GM18511 (cell line): ENCODE results near the gene GRM2.

ENCODE experiments used
- ATAC-seq: cut with Tn5 transposase; IDR thresholded peaks from one replicate; pipeline ENCODE4 v1.9.1; 2021; ENCODE audit warnings: mild to moderate bottlenecking, moderate library complexity; ENCODE audit not compliant: unreplicated experiment

The GRM2 gene

DNA sequence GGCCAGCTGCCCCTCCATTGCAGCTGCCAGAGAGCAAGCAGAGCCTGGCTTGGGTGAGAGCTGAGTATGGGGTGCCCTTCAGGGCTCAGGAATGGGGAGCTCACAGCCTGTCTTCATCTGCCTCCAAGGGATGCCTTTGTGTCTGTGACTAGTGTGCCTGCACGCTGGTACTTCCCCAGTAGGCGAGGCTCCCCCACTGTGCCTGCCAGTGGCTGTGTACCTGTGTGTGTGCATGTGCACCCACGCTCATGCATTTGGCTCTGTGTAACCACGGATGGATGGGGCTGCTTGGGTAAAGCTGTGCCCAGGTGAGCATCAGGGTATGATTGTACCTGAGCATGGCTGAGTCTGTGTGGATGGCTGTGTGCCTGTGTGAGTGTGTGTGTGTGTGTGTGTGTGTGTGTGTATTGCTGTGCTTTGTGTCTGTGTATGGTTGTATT lies 2.3 kb upstream of the GRM2 start:
- ATAC-seq: no peak

DNA sequence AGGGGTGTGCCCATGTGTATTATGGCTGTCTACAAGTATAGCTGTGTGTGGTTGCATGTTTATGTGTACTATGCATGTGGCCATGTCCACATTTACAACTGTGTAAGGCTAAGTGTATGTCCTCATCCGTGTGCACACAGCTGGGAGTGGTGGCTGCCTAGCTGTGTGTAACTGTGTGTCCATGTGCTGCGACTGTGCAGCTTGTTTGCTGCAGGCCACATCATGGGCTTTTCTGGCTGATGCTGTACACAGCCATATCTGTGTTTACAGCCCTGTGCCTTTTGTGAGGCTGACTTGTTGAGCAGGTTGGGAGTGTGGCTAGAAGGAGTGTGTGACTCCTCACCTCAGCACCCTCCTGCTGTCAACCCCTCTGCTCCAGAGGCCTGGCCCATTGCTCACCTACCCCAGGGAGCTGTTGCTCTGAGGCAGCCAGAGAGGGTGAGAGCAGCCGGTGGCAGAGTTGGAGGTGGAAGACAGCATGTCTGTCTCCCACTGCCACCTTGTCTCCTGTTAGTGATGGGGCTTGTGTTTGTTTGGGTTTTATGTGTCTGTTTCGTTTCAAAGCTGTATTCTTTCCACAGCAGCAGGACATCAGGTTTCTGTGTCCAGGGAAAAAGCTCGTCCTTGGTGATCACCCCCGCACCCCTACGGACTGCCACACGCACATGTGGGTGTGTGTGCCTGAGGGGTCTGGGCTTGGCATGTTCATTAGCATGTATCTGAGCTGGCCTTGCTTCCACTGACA lies 1.4 kb upstream of the GRM2 start:
- ATAC-seq: no peak

DNA sequence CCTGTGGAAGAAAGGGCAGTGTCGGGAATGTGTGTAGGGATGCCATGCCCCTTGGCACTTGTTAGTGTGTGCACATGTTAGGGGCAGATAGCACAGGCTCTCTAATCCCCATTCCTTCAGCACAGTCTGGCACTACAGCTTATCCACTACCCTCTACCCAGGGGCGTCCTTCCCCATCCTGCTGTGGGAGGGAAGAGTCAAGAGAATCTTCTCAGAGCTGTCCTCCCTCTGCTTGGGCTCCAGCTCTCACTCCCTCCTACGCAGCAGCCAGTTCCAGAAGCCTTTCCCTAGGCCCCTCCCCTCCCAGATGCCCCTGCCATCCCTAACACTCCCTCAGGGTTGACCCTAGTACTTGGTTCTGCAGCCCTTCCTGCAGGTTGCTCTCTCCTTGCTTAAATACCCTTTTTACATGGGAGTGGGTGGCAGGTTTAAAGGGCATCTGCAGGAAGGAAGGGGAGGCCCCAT lies 815 bp upstream of the GRM2 start:
- no peak for ATAC-seq

DNA sequence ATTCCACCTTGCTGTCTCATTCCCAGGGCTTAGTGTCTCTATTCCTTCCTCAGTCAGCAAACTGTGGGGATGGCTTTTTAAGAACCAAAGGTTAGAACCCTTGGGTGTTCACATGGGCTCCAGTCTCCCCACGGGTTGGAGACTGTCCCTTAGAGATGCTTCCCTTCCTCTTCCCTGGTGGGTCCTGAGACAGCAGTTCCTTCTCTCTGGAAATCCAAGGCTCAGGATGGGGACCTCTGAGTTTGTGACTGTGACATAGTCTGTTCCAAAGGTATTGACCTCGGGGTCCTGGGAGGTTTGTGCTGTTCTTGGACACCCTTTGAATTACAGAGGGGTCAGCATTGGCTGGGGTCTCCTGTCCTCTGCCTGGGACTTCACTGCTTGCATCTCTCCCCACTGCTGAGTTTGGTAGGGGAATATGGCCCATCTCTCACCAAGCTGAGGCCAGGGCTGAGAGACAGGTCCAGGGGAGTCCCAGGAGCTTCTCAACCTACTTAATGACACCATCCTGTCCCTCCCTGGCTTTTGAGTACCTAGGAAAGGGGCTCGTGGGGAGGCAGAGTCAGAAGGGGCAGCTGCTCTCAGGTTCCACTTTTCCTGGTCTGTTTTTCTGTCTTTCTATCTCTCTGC lies 1.5 kb downstream of the GRM2 start:
- ATAC-seq: no peak

DNA sequence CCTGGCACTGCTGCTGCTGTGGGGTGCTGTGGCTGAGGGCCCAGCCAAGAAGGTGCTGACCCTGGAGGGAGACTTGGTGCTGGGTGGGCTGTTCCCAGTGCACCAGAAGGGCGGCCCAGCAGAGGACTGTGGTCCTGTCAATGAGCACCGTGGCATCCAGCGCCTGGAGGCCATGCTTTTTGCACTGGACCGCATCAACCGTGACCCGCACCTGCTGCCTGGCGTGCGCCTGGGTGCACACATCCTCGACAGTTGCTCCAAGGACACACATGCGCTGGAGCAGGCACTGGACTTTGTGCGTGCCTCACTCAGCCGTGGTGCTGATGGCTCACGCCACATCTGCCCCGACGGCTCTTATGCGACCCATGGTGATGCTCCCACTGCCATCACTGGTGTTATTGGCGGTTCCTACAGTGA lies 2.1 kb downstream of the GRM2 start:
- ATAC-seq: no peak

DNA sequence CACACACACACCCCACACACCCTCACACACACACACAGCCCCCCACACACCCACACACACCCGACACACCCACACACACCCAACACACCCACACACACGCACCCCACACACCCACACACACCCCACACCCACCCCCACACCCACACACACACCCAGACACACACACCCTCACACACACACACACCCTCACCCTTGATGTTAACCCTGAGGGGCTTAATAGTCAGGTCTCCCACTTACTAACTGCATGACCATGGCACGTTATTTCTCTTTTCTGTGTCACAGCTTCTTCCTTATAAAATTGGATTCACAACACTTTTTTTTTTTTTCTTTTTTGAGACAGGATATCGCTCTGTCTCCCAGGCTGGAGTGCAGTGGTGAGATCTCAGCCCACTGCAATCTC lies 2.8 kb downstream of the GRM2 start:
- ATAC-seq: no peak

DNA sequence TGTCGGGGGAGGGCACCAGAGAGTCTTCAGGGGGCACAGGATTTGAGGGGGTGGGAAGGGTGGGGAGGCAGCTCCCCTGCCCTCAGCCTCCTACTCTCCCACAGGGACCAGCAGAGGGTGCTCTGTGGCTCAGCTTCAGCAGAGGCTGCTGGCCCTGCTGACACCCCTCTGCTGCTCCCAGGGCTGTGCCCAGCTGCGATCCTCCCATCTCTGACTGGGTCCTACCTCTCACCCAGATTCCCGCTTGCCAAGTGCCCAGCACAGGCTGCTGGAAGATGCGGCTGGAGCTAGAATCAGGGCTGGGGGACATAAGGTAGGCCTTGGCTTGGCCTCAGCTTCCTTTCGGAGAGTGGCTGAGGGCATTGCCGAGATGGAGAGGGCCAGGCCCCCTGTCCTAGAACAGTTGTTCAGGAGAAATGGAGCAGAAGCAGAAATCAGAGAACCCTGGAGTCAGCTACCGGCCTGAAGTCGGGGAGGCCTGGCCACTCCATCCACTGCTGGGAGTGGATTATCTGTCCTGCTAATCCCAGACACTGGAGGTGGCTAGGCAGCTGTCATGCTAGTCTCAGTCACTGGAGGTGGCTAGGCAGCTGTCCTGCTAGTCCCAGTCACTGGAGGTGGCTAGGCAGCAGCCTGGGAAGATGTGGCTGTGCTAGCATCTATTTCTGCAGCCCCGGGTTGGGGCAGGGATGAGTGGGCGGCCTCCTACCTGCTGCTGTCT lies 3.9 kb downstream of the GRM2 start:
- ATAC-seq: no peak

DNA sequence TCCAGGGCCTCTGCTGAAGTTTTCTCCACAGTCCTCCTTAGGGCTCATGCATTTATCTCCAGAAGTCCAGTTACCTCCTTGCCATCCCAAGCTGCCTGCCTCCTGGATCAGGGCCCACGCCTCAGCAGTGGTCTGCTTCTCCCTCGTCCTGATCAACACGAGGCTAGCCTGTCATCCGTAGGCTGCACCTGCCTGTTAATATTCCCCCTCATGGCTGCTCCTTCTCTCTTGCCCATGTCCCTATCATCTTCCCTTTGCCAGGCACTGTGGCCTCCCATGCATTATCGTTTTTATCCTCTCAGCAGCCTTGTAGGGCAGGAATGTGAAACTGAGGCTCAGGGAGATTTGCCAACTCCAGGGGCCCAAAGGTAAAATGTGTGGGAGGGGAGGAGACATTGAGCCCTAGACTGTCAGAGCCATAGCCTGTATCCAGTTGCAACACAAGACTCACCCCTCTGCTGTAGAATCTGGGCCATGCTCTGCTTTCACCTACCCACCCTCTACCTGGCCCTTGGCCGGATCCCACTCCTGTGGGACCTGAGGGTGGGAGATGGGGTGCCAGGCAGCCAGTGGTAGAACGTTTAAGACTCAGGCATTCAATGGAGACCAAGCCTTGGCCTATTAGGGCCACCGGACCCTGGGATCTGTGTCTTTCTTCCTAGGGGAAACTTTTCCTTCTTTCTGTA lies 4.6 kb downstream of the GRM2 start:
- no peak for ATAC-seq

DNA sequence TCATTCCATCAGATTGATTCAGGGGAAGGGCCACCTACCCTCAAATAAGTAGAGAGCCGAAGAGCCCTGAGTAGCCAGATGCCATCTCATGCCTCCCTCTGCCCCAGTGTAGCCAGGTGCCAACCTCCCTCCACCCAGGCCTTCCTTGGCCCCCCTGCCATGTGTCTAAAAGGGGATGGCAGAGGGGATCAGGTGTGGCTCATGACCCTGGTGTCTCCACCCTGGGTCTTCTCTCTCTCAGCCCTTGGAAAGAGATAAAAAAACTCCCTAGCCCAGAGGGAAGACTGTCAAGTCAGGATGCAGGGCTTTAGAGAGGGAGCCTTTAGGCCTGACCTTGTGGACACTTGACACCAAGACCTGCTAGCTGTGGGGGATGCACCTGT lies 5.2 kb downstream of the GRM2 start:
- no peak for ATAC-seq

DNA sequence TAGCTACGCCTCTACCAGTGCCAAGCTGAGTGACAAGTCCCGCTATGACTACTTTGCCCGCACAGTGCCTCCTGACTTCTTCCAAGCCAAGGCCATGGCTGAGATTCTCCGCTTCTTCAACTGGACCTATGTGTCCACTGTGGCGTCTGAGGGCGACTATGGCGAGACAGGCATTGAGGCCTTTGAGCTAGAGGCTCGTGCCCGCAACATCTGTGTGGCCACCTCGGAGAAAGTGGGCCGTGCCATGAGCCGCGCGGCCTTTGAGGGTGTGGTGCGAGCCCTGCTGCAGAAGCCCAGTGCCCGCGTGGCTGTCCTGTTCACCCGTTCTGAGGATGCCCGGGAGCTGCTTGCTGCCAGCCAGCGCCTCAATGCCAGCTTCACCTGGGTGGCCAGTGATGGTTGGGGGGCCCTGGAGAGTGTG lies 5.7 kb downstream of the GRM2 start:
- ATAC-seq: no peak

DNA sequence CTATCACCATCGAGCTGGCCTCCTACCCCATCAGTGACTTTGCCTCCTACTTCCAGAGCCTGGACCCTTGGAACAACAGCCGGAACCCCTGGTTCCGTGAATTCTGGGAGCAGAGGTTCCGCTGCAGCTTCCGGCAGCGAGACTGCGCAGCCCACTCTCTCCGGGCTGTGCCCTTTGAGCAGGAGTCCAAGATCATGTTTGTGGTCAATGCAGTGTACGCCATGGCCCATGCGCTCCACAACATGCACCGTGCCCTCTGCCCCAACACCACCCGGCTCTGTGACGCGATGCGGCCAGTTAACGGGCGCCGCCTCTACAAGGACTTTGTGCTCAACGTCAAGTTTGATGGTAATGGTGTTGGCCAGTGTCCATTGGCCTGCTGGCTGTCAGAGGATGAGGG lies 6.1 kb downstream of the GRM2 start:
- no peak for ATAC-seq

DNA sequence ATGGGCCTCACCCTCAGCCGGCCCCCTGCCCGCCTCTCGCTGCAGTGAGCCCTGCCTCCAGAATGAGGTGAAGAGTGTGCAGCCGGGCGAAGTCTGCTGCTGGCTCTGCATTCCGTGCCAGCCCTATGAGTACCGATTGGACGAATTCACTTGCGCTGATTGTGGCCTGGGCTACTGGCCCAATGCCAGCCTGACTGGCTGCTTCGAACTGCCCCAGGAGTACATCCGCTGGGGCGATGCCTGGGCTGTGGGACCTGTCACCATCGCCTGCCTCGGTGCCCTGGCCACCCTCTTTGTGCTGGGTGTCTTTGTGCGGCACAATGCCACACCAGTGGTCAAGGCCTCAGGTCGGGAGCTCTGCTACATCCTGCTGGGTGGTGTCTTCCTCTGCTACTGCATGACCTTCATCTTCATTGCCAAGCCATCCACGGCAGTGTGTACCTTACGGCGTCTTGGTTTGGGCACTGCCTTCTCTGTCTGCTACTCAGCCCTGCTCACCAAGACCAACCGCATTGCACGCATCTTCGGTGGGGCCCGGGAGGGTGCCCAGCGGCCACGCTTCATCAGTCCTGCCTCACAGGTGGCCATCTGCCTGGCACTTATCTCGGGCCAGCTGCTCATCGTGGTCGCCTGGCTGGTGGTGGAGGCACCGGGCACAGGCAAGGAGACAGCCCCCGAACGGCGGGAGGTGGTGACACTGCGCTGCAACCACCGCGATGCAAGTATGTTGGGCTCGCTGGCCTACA lies 8.5 kb downstream of the GRM2 start:
- no peak for ATAC-seq

DNA sequence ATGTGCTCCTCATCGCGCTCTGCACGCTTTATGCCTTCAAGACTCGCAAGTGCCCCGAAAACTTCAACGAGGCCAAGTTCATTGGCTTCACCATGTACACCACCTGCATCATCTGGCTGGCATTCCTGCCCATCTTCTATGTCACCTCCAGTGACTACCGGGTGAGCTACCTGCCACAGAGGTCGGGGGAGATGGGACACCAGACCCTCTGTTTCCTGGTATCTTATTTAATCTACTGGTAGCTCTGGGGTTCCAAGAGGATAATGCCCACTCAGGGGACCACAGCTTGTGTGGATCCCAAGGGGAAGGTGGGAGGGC lies 9.1 kb downstream of the GRM2 start:
- no peak for ATAC-seq

DNA sequence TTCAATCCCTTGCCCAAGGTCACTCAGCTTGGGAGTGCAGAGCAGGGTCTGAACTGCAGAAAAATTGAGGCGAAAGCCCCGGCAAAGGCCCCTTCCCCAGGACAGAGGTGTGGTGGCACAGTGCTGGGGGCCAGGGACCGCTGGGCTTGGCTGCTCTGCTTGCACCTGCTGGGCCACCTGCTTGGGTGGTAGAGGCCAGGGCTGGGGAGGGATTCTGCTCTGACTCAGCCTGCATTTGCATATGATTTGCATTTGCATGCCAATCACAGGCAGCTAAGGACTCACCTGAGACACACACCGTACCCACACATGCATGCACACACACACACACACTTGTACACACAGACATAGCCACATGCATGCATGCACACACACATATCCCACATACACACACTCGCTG lies 9.9 kb downstream of the GRM2 start:
- ATAC-seq: no peak

DNA sequence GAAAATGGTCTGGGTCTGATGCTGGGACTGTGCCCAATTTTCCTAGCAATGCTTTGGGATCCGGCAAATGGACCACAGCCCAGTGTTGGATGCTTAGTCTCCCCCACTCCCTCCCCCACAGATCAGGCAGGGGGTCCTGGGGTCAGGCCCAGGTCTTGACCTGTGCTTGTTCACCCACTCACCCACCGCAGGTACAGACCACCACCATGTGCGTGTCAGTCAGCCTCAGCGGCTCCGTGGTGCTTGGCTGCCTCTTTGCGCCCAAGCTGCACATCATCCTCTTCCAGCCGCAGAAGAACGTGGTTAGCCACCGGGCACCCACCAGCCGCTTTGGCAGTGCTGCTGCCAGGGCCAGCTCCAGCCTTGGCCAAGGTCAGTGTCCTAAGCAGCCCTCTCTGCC lies 10.6 kb downstream of the GRM2 start:
- no peak for ATAC-seq

DNA sequence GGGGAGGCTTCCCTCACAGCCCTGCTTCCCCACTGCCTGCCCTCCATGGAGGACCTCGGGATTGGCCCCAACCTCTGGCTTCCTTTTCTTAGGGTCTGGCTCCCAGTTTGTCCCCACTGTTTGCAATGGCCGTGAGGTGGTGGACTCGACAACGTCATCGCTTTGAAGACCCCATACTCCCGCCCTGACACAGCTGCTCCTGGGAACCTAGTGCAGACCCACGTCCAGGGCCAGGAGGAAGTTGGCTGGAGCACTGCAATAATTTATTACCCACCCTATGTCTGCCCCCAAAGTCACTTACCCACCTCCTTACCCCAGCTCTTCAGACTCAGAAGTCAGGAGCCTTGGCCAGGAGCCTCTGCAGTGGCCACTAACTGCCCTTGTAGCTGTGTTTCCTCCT lies 11.1 kb downstream of the GRM2 start:
- no peak for ATAC-seq

DNA sequence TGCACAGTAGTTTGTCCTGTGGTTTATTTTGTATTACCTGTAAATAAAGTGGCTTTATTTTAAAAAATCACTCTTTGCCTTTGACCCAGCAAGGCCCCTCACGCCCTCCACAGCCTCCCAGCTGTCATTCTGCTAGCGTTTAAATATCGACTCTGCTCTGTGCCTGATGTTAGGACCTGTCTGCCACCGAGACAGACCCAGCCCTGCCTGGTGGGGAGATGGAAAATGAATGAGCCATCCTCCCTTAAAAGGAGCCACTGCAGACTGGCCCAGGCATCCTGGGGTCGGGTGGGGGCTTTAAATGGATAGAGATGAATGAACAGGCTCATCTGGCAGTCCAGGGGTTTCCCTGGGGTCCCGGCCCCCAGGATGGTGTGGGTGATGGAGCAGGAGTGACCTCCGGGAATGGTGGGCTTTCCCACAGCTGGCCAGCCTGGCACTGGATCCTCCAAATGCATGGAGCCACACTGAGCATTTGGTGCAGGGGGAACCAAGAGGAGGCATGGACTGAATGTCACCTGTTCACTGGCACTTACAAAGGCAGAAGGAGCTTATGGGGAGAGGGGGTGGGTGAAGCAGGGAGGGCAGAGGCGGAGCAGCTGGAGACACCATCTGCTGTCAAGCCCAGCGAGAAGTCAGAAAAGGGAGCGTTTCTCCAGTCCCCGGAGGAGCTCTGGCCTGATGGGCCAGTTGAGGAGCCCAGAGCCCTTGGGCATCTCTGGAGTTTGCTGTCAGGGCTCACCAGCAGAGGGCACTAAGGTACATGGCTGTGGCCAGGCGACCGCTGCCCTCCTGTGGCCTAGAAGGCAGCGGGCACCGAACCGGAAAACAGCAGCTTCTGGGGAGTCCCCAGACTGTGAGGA lies 11.9 kb downstream of the GRM2 start:
- peak; percentile 73 for ATAC-seq

DNA sequence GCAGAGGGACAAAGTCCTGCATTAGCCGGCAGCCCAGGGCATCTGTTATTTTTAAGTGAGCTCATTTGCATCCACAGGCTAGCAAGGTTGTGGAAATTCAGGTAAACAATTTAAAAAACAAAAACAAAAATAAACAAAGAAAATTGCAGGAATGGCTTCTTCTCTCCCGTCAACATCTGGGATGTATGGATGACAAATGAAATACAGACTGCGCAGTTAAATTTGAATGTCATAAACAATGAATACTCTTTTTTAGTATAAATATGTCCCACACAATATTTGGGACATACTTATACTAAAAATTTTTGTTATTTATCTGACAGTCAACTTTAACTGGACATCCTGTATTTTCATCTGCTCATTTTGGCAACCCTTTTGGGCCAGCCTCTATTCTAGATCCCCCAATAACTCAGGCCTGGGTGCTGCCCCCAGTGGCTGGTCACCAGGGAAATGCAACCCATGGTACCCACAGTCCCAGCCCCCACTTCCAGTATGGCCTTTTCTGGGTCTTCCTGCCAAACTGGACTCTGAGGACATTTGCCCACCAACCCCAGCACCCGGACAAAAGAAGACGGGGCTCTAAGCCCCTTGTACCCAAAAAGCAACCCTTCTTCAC lies 12.7 kb downstream of the GRM2 start:
- ATAC-seq: no peak

DNA sequence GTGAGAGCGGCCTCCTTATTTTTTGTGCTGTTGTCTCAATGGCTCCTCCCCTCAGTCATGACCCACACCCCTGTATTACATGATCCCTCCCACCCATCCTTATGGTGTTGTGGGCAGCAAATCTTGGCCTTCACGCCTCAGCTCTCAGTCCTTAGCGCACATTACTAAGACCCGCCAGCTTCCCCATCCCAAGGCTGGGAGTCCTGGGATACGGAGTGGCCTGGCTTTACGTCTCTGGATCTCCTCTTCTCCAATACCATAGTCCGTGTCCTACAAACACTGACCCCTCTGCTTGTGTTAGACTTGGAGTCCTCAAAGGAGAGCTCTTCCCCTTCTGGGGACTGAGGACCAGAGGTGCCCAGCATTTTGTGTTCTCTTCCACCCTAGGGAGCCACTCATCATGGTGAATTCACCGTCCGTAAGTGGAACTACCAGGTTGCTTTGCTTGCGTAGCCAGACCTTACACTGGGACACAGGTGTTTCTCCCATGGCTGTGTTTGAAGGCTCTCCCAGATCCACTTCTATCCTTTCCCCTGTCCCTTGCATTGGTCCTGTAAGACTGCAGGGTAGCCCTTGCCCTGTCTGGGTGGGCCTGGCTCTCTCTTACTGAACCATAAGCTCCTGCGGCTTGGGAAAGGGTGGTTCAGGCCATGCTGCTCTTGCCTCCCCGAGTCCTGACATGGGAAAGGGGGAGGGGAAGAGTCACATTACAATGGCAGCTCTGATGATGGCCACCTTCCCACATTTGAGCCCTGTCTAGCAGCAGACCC lies 13.6 kb downstream of the GRM2 start:
- ATAC-seq: no peak
